Body of pancreas (tissue), 4 donors: ENCODE measurements around the gene MYLK.

Experiments
- POLR2A ChIP-seq, 3 donors: fragments of 450-650 bp; IDR thresholded peaks; one replicate each; pipeline ENCODE4 v1.6.1; 2016; ENCODE audit warnings: antibody characterized with exemption in 3 of 3, mild to moderate bottlenecking in 2 of 3
- TF ChIP-seq, protein P1 (sequence below), 7 experiments: fragments of 450-650 bp in 4 of 7; fragments of 200-600 bp in 3 of 7; sonication (generic) in 3 of 7; IDR thresholded peaks; one replicate each; pipeline ENCODE4 v1.5.1; 2016 to 2019; ENCODE audit warnings: antibody characterized with exemption in 7 of 7

DNA sequence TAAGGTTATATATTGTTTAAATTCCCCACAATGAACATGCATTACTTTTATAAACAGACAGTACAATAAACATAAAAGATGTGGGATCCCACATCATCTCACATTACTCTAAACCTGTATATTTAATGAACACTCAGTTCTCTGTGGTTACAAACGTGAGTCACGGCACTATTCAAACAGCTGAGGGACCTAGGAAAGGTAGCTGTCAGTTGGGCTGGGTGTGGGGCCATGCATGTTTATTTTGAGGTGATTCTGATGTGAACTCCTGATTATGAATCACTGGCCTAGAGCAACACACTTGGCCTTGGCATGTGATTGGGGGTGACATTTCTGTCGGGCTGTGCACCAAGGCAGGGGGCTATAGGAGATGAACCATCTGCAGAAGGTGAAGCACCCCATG lies 151.7 kb downstream of the MYLK start:
- TF ChIP-seq, protein P1, sequence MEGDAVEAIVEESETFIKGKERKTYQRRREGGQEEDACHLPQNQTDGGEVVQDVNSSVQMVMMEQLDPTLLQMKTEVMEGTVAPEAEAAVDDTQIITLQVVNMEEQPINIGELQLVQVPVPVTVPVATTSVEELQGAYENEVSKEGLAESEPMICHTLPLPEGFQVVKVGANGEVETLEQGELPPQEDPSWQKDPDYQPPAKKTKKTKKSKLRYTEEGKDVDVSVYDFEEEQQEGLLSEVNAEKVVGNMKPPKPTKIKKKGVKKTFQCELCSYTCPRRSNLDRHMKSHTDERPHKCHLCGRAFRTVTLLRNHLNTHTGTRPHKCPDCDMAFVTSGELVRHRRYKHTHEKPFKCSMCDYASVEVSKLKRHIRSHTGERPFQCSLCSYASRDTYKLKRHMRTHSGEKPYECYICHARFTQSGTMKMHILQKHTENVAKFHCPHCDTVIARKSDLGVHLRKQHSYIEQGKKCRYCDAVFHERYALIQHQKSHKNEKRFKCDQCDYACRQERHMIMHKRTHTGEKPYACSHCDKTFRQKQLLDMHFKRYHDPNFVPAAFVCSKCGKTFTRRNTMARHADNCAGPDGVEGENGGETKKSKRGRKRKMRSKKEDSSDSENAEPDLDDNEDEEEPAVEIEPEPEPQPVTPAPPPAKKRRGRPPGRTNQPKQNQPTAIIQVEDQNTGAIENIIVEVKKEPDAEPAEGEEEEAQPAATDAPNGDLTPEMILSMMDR (IDR thresholded peaks at IDR 0.05), result no peak
- TF ChIP-seq POLR2A (IDR thresholded peaks at IDR 0.05), result no peak
